Measurements from ENCODE around the gene CHEK2.

DNA sequence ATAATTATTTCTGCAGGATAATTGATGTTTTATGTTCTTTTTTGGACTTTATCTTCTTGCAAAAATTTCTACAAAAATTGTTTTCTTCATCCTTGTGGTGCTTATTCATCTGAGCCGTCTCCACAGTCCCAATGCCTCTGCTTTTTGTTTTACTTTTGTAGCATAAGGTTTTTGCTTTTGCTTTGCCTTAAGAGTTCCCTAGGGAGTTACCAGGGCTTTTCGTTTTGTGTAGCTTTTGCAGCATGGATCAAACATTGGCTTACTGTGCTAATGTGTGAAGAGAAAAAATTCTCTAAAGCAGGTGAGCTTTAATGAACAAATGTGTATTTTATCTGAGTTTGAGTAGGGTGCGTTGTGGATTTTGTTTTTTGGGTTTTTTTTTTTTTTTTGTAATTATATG, 47.0 kb upstream of the CHEK2 start:
- no peak for TF ChIP-seq EZH2 (IDR thresholded peaks at IDR 0.05; ENCODE audit: borderline replicate concordance, insufficient read depth, low read length, poor library complexity, severe bottlenecking)
- TF ChIP-seq, protein P1, sequence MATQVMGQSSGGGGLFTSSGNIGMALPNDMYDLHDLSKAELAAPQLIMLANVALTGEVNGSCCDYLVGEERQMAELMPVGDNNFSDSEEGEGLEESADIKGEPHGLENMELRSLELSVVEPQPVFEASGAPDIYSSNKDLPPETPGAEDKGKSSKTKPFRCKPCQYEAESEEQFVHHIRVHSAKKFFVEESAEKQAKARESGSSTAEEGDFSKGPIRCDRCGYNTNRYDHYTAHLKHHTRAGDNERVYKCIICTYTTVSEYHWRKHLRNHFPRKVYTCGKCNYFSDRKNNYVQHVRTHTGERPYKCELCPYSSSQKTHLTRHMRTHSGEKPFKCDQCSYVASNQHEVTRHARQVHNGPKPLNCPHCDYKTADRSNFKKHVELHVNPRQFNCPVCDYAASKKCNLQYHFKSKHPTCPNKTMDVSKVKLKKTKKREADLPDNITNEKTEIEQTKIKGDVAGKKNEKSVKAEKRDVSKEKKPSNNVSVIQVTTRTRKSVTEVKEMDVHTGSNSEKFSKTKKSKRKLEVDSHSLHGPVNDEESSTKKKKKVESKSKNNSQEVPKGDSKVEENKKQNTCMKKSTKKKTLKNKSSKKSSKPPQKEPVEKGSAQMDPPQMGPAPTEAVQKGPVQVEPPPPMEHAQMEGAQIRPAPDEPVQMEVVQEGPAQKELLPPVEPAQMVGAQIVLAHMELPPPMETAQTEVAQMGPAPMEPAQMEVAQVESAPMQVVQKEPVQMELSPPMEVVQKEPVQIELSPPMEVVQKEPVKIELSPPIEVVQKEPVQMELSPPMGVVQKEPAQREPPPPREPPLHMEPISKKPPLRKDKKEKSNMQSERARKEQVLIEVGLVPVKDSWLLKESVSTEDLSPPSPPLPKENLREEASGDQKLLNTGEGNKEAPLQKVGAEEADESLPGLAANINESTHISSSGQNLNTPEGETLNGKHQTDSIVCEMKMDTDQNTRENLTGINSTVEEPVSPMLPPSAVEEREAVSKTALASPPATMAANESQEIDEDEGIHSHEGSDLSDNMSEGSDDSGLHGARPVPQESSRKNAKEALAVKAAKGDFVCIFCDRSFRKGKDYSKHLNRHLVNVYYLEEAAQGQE (IDR thresholded peaks at IDR 0.05; ENCODE audit: borderline replicate concordance), result no peak
- TF ChIP-seq, protein P2, sequence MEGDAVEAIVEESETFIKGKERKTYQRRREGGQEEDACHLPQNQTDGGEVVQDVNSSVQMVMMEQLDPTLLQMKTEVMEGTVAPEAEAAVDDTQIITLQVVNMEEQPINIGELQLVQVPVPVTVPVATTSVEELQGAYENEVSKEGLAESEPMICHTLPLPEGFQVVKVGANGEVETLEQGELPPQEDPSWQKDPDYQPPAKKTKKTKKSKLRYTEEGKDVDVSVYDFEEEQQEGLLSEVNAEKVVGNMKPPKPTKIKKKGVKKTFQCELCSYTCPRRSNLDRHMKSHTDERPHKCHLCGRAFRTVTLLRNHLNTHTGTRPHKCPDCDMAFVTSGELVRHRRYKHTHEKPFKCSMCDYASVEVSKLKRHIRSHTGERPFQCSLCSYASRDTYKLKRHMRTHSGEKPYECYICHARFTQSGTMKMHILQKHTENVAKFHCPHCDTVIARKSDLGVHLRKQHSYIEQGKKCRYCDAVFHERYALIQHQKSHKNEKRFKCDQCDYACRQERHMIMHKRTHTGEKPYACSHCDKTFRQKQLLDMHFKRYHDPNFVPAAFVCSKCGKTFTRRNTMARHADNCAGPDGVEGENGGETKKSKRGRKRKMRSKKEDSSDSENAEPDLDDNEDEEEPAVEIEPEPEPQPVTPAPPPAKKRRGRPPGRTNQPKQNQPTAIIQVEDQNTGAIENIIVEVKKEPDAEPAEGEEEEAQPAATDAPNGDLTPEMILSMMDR (IDR thresholded peaks at IDR 0.05; ENCODE audit: poor library complexity, severe bottlenecking), result no peak
- no peak for TF ChIP-seq RAD21 (conservative IDR thresholded peaks at IDR 0.05)
- TF ChIP-seq SMC3 (conservative IDR thresholded peaks at IDR 0.05; ENCODE audit: poor library complexity), result no peak

Data from neural cell (in vitro differentiated cells).